Measurements from ENCODE around the gene LBH. TPM values are rescaled to one million over a fixed set of nuclear protein-coding genes. Genes with fewer than 3 reads are reported as not detected.
"Not testable (repeated sequence)": the region's sequence is repeated elsewhere in the genome, so short reads cannot be mapped to it uniquely, and the experiment has no call there.

The LBH gene
- total RNA-seq, 1 donor from 2014 or later, result 19.8 TPM

GRCh38 chr2:30267161-30267975, 36.0 kb downstream of the LBH start:
- intact Hi-C loops (cut with DNase I), result no loop called here
- no peak for DNase-seq (ENCODE audit: low spot score)
- no peak for ATAC-seq

- DNase-seq (ENCODE audit: low spot score) (no peak), ATAC-seq (no peak)
- intact Hi-C loops (cut with DNase I), result no loop called here
These were observed 37.0 kb downstream of the LBH start for GRCh38 chr2:30268296-30268871.

GRCh38 chr2:30269114-30269770, 37.9 kb downstream of the LBH start:
- intact Hi-C loops (cut with DNase I); ATAC-seq; DNase-seq (ENCODE audit: low spot score): not testable (repeated sequence)

- intact Hi-C loops (cut with DNase I), result no loop called here
- no peak for DNase-seq (ENCODE audit: low spot score)
- ATAC-seq, result no peak
These were observed 38.4 kb downstream of the LBH start for GRCh38 chr2:30269771-30270145.

- intact Hi-C loops (cut with DNase I), result no loop called here
These were observed 38.8 kb downstream of the LBH start for GRCh38 chr2:30270166-30270565.

GRCh38 chr2:30271301-30271700, 40.0 kb downstream of the LBH start:
- intact Hi-C loops (cut with DNase I), result no loop called here
- ATAC-seq (no peak), DNase-seq (ENCODE audit: low spot score) (no peak)

More at GRCh38 chr2:30270166-30270565, 38.8 kb downstream of the LBH start:
- DNase-seq (ENCODE audit: low spot score), result no peak
- no peak for ATAC-seq

GRCh38 chr2:30272286-30272685, 41.0 kb downstream of the LBH start:
- ATAC-seq (no peak), DNase-seq (ENCODE audit: low spot score) (peak; percentile 22)

GRCh38 chr2:30272761-30273573, 41.6 kb downstream of the LBH start:
- intact Hi-C loops (cut with DNase I), result no loop called here
- no peak for DNase-seq (ENCODE audit: low spot score)
- no peak for ATAC-seq

More at GRCh38 chr2:30272286-30272685, 41.0 kb downstream of the LBH start:
- intact Hi-C loops (cut with DNase I), result no loop called here

GRCh38 chr2:30273574-30273929, 42.2 kb downstream of the LBH start:
- DNase-seq (ENCODE audit: low spot score), result no peak
- intact Hi-C loops (cut with DNase I), result no loop called here
- ATAC-seq, result no peak

- DNase-seq (ENCODE audit: low spot score), result no peak
- intact Hi-C loops (cut with DNase I), result no loop called here
- no peak for ATAC-seq
These were observed 43.9 kb downstream of the LBH start for GRCh38 chr2:30275256-30275655.

- DNase-seq (ENCODE audit: low spot score), result no peak
- intact Hi-C loops (cut with DNase I), result no loop called here
- no peak for ATAC-seq
These were observed 45.1 kb downstream of the LBH start for GRCh38 chr2:30276455-30276911.

GRCh38 chr2:30277582-30277981, 46.2 kb downstream of the LBH start:
- intact Hi-C loops (cut with DNase I), result no loop called here
- DNase-seq (ENCODE audit: low spot score) (no peak), ATAC-seq (no peak)

GRCh38 chr2:30278419-30278818, 47.1 kb downstream of the LBH start:
- DNase-seq (ENCODE audit: low spot score), result no peak
- intact Hi-C loops (cut with DNase I), result no loop called here

GRCh38 chr2:30280596-30281434, 49.5 kb downstream of the LBH start:
- intact Hi-C loops (cut with DNase I), result no loop called here
- ATAC-seq, result no peak

More at GRCh38 chr2:30278419-30278818, 47.1 kb downstream of the LBH start:
- ATAC-seq, result no peak

GRCh38 chr2:30282081-30282480, 50.7 kb downstream of the LBH start:
- intact Hi-C loops (cut with DNase I), result no loop called here
- DNase-seq (ENCODE audit: low spot score) (no peak), ATAC-seq (no peak)

More at GRCh38 chr2:30280596-30281434, 49.5 kb downstream of the LBH start:
- DNase-seq (ENCODE audit: low spot score), result no peak

- intact Hi-C loops (cut with DNase I), result no loop called here
- no peak for ATAC-seq
- no peak for DNase-seq (ENCODE audit: low spot score)
These were observed 51.4 kb downstream of the LBH start for GRCh38 chr2:30282721-30283120.

GRCh38 chr2:30283931-30284565, 52.7 kb downstream of the LBH start:
- intact Hi-C loops (cut with DNase I), result no loop called here
- DNase-seq (ENCODE audit: low spot score), result no peak
- peak; percentile 17 for ATAC-seq

GRCh38 chr2:30285758-30286157, 54.4 kb downstream of the LBH start:
- DNase-seq (ENCODE audit: low spot score) (no peak), ATAC-seq (no peak)
- intact Hi-C loops (cut with DNase I), result no loop called here
